CD8-positive, alpha-beta memory T cell (primary cell): Measurements from ENCODE around the gene TFCP2L1. TPM values are rescaled to one million over a fixed set of nuclear protein-coding genes. Genes with fewer than 3 reads are reported as not detected.

Source experiments
- CTCF ChIA-PET: fragments of 350-600 bp; sonication (Branson Sonifier 250); formaldehyde crosslinking; loops from one replicate; lab custom pipeline; 2021; ENCODE audit warnings: antibody characterized with exemption; lab: Charles Lee
- POLR2A ChIA-PET: fragments of 350-600 bp; sonication (Branson Sonifier 250); formaldehyde crosslinking; loops from one replicate; lab custom pipeline; 2021; ENCODE audit warnings: antibody characterized with exemption; lab: Charles Lee
- DNase-seq, 5 donors: peaks; one replicate each; pipeline versions ENCODE4 v3.0.0 to v3.0.0-alpha.2; 2020 to 2022; ENCODE audit warnings: mixed read lengths in 1 of 5
- H3K27ac ChIP-seq: one replicate; pipeline ENCODE4 v1.7.0; 2013; ENCODE audit warnings: low read depth, mild to moderate bottlenecking, low read length, moderate library complexity
- H3K27me3 ChIP-seq: 2 replicates; pipeline ENCODE4 v1.7.0; 2013; ENCODE audit warnings: low read length, mild to moderate bottlenecking; ENCODE audit not compliant: insufficient read depth, poor library complexity, severe bottlenecking
- H3K36me3 ChIP-seq: 2 replicates; pipeline ENCODE4 v1.7.0; 2013; ENCODE audit warnings: mild to moderate bottlenecking, low read length, moderate library complexity; ENCODE audit not compliant: insufficient read depth
- H3K4me1 ChIP-seq: 2 replicates; pipeline ENCODE4 v1.7.0; 2013; ENCODE audit warnings: mild to moderate bottlenecking, low read length, moderate library complexity; ENCODE audit not compliant: insufficient read depth
- H3K4me3 ChIP-seq: 2 replicates; pipeline ENCODE4 v1.7.0; 2013; ENCODE audit warnings: mild to moderate bottlenecking, low read length
- H3K9me3 ChIP-seq: 2 replicates; pipeline ENCODE4 v1.7.0; 2013; ENCODE audit warnings: mild to moderate bottlenecking, low read length
- H3K27ac Mint-ChIP-seq, 8 donors: one replicate each; pipeline ENCODE4 v1.8.0; 2020 to 2021; ENCODE audit warnings: mixed read lengths in 8 of 8, mild to moderate bottlenecking in 6 of 8, inconsistent platforms in 3 of 8, moderate library complexity in 3 of 8
- H3K27me3 Mint-ChIP-seq, 2 donors: one replicate each; pipeline ENCODE4 v1.8.0; 2020 to 2021; ENCODE audit warnings: mixed read lengths in 2 of 2, mild to moderate bottlenecking in 1 of 2, moderate library complexity in 1 of 2
- H3K36me3 Mint-ChIP-seq, 3 donors: one replicate each; pipeline ENCODE4 v1.8.0; 2020 to 2021; ENCODE audit warnings: mixed read lengths in 3 of 3, inconsistent platforms in 1 of 3, mild to moderate bottlenecking in 1 of 3
- H3K4me1 Mint-ChIP-seq, 3 donors: one replicate each; pipeline ENCODE4 v1.8.0; 2020 to 2021; ENCODE audit warnings: mixed read lengths in 3 of 3, inconsistent platforms in 1 of 3, mild to moderate bottlenecking in 1 of 3
- H3K4me3 Mint-ChIP-seq, 7 donors: one replicate each; pipeline ENCODE4 v1.8.0; 2020 to 2021; ENCODE audit warnings: mixed read lengths in 7 of 7, mild to moderate bottlenecking in 6 of 7, moderate library complexity in 4 of 7, inconsistent platforms in 2 of 7
- H3K9me3 Mint-ChIP-seq, 5 donors: one replicate each; pipeline ENCODE4 v1.8.0; 2020 to 2022; ENCODE audit warnings: mixed read lengths in 5 of 5, mild to moderate bottlenecking in 3 of 5, moderate library complexity in 2 of 5, inconsistent platforms in 1 of 5
- polyA plus RNA-seq: library from polyadenylated mRNA; unstranded; fragments of 300-500 nt; fragmentation: Illumina TruSeq; gene quantifications from one replicate; pipeline ENCODE4 v1.2.3, GENCODE V29; 2021
- total RNA-seq, 2 experiments: library from RNA; stranded (reverse); gene quantifications; one replicate each; pipeline ENCODE4 v1.2.3, GENCODE V29; 2021

The TFCP2L1 gene
- total and polyA plus RNA-seq, 3 experiments from 2014 or later, result 0.11 to 0.45 (median 0.16) TPM

DNA sequence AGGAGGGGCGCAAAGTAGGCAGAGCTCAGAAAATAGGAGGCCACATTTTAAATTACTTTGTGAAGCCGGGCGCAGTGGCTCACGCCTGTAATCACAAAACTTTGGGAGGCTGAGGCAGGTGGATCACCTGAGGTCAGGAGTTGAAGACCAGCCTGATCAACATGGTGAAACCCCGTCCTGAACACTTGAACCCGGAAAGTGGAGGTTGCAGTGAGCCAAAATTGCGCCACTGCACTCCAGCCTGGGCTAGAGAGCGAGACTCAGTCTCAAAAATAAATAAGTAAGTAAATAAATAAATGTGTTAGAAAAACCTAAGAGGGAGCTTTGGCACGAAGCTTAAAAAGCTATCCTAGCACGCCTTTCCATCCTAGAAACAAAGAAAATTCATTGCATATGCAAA, 105.5 kb downstream of the TFCP2L1 start:
- Mint-ChIP-seq H3K27me3 (peaks cover 9 to 21% of the 10 kb centered on the region in 2 donors), H3K4me3 (no peak overlapping the region), H3K36me3 (peaks cover 0 to 2% (median 0%) of the 10 kb centered on the region in 3 donors), H3K4me1 (no peaks in the 10 kb centered on the region), H3K9me3 (no peaks in the 10 kb centered on the region), H3K27ac (no peak overlapping the region)
- H3K27ac ChIP-seq, result no peak overlapping the region
- H3K36me3 ChIP-seq, result no peaks in the 10 kb centered on the region
- no peaks in the 10 kb centered on the region for H3K9me3 ChIP-seq
- DNase-seq, result no peak
- H3K4me1 ChIP-seq, result no peaks in the 10 kb centered on the region
- ChIA-PET CTCF (no interaction called here), POLR2A (no interaction called here)
- no peak overlapping the region for H3K4me3 ChIP-seq
- no peaks in the 10 kb centered on the region for H3K27me3 ChIP-seq

GRCh38 chr2:121178730-121179129, 106.3 kb downstream of the TFCP2L1 start:
- Mint-ChIP-seq H3K4me1 (no peaks in the 10 kb centered on the region), H3K36me3 (peaks cover 0 to 2% (median 0%) of the 10 kb centered on the region in 3 donors), H3K9me3 (peaks cover 0 to 1% (median 0%) of the 10 kb centered on the region in 5 donors), H3K27me3 (peaks cover 6 to 23% of the 10 kb centered on the region in 2 donors), H3K27ac (no peak overlapping the region), H3K4me3 (no peak overlapping the region)
- H3K27me3 ChIP-seq, result no peaks in the 10 kb centered on the region
- no peak overlapping the region for H3K27ac ChIP-seq
- DNase-seq, result no peak
- CTCF ChIA-PET, result no interaction called here
- no peaks in the 10 kb centered on the region for H3K9me3 ChIP-seq
- no peaks in the 10 kb centered on the region for H3K36me3 ChIP-seq
- H3K4me1 ChIP-seq, result no peaks in the 10 kb centered on the region
- POLR2A ChIA-PET, result no interaction called here
- H3K4me3 ChIP-seq, result no peak overlapping the region

GRCh38 chr2:121177896-121178295, 107.1 kb downstream of the TFCP2L1 start:
- Histone ChIP-seq H3K27me3 (no peaks in the 10 kb centered on the region), H3K4me3 (no peak overlapping the region), H3K27ac (no peak overlapping the region), H3K4me1 (no peaks in the 10 kb centered on the region), H3K9me3 (no peaks in the 10 kb centered on the region), H3K36me3 (no peaks in the 10 kb centered on the region)
- POLR2A ChIA-PET, result no interaction called here
- Mint-ChIP-seq H3K36me3 (peaks cover 0 to 2% (median 0%) of the 10 kb centered on the region in 3 donors), H3K27me3 (peaks cover 9 to 27% of the 10 kb centered on the region in 2 donors), H3K27ac (no peak overlapping the region), H3K9me3 (peaks cover 0 to 2% (median 0%) of the 10 kb centered on the region in 5 donors), H3K4me1 (no peaks in the 10 kb centered on the region), H3K4me3 (no peak overlapping the region)
- CTCF ChIA-PET, result no interaction called here
- DNase-seq, result no peak

DNA sequence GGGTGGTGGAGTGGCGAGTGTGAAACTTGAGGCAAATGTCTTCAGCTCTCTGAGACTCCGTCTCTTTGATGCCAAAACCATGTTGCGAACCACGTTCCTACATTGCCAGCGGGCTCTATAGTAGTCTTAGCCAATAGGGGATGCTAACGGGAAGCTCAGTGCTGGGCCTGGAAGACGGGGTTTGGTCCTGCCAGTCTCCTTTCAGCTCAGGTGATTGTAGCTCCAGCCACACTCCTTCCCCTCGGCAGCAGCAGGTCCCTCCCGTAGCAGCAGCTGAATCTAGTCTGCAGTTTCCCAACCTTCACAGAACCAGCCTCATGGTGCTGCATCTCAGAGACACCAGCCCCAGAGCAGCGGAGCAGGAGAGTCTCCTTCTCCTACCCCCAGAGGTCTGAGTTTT, 109.7 kb downstream of the TFCP2L1 start:
- peaks cover 16 to 43% of the 10 kb centered on the region in 2 donors for H3K27me3 Mint-ChIP-seq
- no peak overlapping the region for H3K4me3 Mint-ChIP-seq
- no peak overlapping the region for H3K27ac Mint-ChIP-seq
- Histone ChIP-seq H3K36me3 (no peaks in the 10 kb centered on the region), H3K27ac (no peak overlapping the region), H3K4me1 (no peaks in the 10 kb centered on the region), H3K4me3 (no peak overlapping the region), H3K9me3 (no peaks in the 10 kb centered on the region), H3K27me3 (no peaks in the 10 kb centered on the region)
- ChIA-PET CTCF (no interaction called here), POLR2A (no interaction called here)
- peaks cover 0 to 2% (median 0%) of the 10 kb centered on the region in 3 donors for H3K36me3 Mint-ChIP-seq
- peaks cover 6 to 13% (median 10%) of the 10 kb centered on the region in 5 donors for H3K9me3 Mint-ChIP-seq
- no peaks in the 10 kb centered on the region for H3K4me1 Mint-ChIP-seq
- no peak for DNase-seq

- Mint-ChIP-seq H3K27me3 (peaks cover 16 to 47% of the 10 kb centered on the region in 2 donors), H3K4me1 (no peaks in the 10 kb centered on the region), H3K27ac (no peak overlapping the region), H3K9me3 (peaks cover 6 to 17% (median 10%) of the 10 kb centered on the region in 5 donors), H3K4me3 (no peak overlapping the region), H3K36me3 (peaks cover 0 to 2% (median 0%) of the 10 kb centered on the region in 3 donors)
- CTCF ChIA-PET, result no interaction called here
- no peak overlapping the region for H3K27ac ChIP-seq
- H3K36me3 ChIP-seq, result no peaks in the 10 kb centered on the region
- H3K27me3 ChIP-seq, result no peaks in the 10 kb centered on the region
- POLR2A ChIA-PET, result no interaction called here
- H3K9me3 ChIP-seq, result no peaks in the 10 kb centered on the region
- DNase-seq, result no peak
- no peak overlapping the region for H3K4me3 ChIP-seq
- no peaks in the 10 kb centered on the region for H3K4me1 ChIP-seq
These were observed 111.2 kb downstream of the TFCP2L1 start for GRCh38 chr2:121173806-121174205.

GRCh38 chr2:121173112-121173511, 111.9 kb downstream of the TFCP2L1 start:
- Histone ChIP-seq H3K9me3 (no peaks in the 10 kb centered on the region), H3K36me3 (no peaks in the 10 kb centered on the region), H3K4me1 (no peaks in the 10 kb centered on the region), H3K4me3 (no peak overlapping the region), H3K27me3 (no peaks in the 10 kb centered on the region), H3K27ac (no peak overlapping the region)
- CTCF ChIA-PET, result no interaction called here
- H3K9me3 Mint-ChIP-seq, result peaks cover 6 to 17% (median 10%) of the 10 kb centered on the region in 5 donors
- no peak for DNase-seq
- no peak overlapping the region for H3K4me3 Mint-ChIP-seq
- POLR2A ChIA-PET, result no interaction called here
- peaks cover 14 to 44% of the 10 kb centered on the region in 2 donors for H3K27me3 Mint-ChIP-seq
- no peaks in the 10 kb centered on the region for H3K4me1 Mint-ChIP-seq
- H3K27ac Mint-ChIP-seq, result no peak overlapping the region
- peaks cover 0 to 2% (median 0%) of the 10 kb centered on the region in 3 donors for H3K36me3 Mint-ChIP-seq

- Mint-ChIP-seq H3K4me1 (no peaks in the 10 kb centered on the region), H3K4me3 (no peak overlapping the region), H3K9me3 (peaks cover 6 to 17% (median 10%) of the 10 kb centered on the region in 5 donors), H3K27me3 (peaks cover 14 to 37% of the 10 kb centered on the region in 2 donors), H3K36me3 (peaks cover 0 to 2% (median 0%) of the 10 kb centered on the region in 3 donors), H3K27ac (no peak overlapping the region)
- no peak overlapping the region for H3K4me3 ChIP-seq
- no peaks in the 10 kb centered on the region for H3K9me3 ChIP-seq
- no peaks in the 10 kb centered on the region for H3K4me1 ChIP-seq
- H3K36me3 ChIP-seq, result no peaks in the 10 kb centered on the region
- H3K27me3 ChIP-seq, result no peaks in the 10 kb centered on the region
- H3K27ac ChIP-seq, result no peak overlapping the region
- ChIA-PET POLR2A (no interaction called here), CTCF (no interaction called here)
- DNase-seq, result no peak
These were observed 112.5 kb downstream of the TFCP2L1 start for GRCh38 chr2:121172456-121172855.

- no peaks in the 10 kb centered on the region for H3K4me1 Mint-ChIP-seq
- ChIA-PET CTCF (no interaction called here), POLR2A (no interaction called here)
- H3K9me3 Mint-ChIP-seq, result peaks cover 6 to 17% (median 10%) of the 10 kb centered on the region in 5 donors
- H3K27ac Mint-ChIP-seq, result no peak overlapping the region
- H3K27me3 Mint-ChIP-seq, result peaks cover 15 to 35% of the 10 kb centered on the region in 2 donors
- no peak for DNase-seq
- H3K36me3 Mint-ChIP-seq, result peaks cover 0 to 2% (median 0%) of the 10 kb centered on the region in 3 donors
- Histone ChIP-seq H3K27me3 (no peaks in the 10 kb centered on the region), H3K4me3 (no peak overlapping the region), H3K4me1 (no peaks in the 10 kb centered on the region), H3K36me3 (no peaks in the 10 kb centered on the region), H3K27ac (no peak overlapping the region), H3K9me3 (no peaks in the 10 kb centered on the region)
- H3K4me3 Mint-ChIP-seq, result no peak overlapping the region
These were observed 113.3 kb downstream of the TFCP2L1 start for GRCh38 chr2:121171625-121172119.
